HepG2 (cell line): ENCODE measurements around the gene INTS12. TPM values are rescaled to one million over a fixed set of nuclear protein-coding genes. Genes with fewer than 3 reads are reported as not detected.

ENCODE experiments used
- EZH2 ChIP-seq: conservative IDR thresholded peaks from 2 replicates; pipeline ENCODE4 v1.6.1; 2012; ENCODE audit warnings: mild to moderate bottlenecking, low read depth, low read length, moderate library complexity
- FOSL2 ChIP-seq: sonication (generic); formaldehyde crosslinking; IDR thresholded peaks from 2 replicates; pipeline ENCODE4 v1.4.0; 2020; ENCODE audit warnings: missing genetic modification reagents
- FOXA3 ChIP-seq: IDR thresholded peaks from 2 replicates; pipeline ENCODE4 v1.6.1; 2016; ENCODE audit warnings: missing genetic modification reagents, missing compliant biosample characterization
- HNRNPL ChIP-seq: fragments of 200-400 bp; formaldehyde crosslinking; IDR thresholded peaks from 2 replicates; pipeline ENCODE4 v1.6.1; 2017; ENCODE audit warnings: mild to moderate bottlenecking, low read depth, low read length
- HNRNPLL ChIP-seq: fragments of 200-400 bp; formaldehyde crosslinking; IDR thresholded peaks from 2 replicates; pipeline ENCODE4 v1.6.1; 2017; ENCODE audit warnings: mild to moderate bottlenecking, low read depth, low read length; ENCODE audit not compliant: poor library complexity, severe bottlenecking
- MAF1 ChIP-seq: sonication (generic); formaldehyde crosslinking; IDR thresholded peaks from 2 replicates; pipeline ENCODE4 v1.5.0; 2020; ENCODE audit warnings: missing genetic modification reagents, borderline replicate concordance
- MIER2 ChIP-seq: IDR thresholded peaks from 2 replicates; pipeline ENCODE4 v1.6.1; 2016; ENCODE audit warnings: missing biosample characterization, missing genetic modification reagents
- NCOR1 ChIP-seq: fragments of 200-600 bp; sonication (generic); IDR thresholded peaks from 2 replicates; pipeline ENCODE4 v1.7.0; 2017; ENCODE audit warnings: antibody characterized with exemption, low read length, borderline replicate concordance
- NFYC ChIP-seq: IDR thresholded peaks from 2 replicates; pipeline ENCODE4 v1.6.1; 2016; ENCODE audit warnings: missing genetic modification reagents, missing compliant biosample characterization
- SCMH1 ChIP-seq: sonication (generic); formaldehyde crosslinking; IDR thresholded peaks from 2 replicates; pipeline ENCODE4 v1.9.0; 2021; ENCODE audit warnings: missing genetic modification reagents, mild to moderate bottlenecking, borderline replicate concordance
- SRSF4 ChIP-seq: fragments of 200-400 bp; formaldehyde crosslinking; IDR thresholded peaks from one replicate; pipeline ENCODE4 v1.6.1; 2018; ENCODE audit warnings: mild to moderate bottlenecking, low read depth, low read length, moderate library complexity; ENCODE audit not compliant: poor library complexity, severe bottlenecking
- TARDBP ChIP-seq: sonication (generic); formaldehyde crosslinking; IDR thresholded peaks from 2 replicates; pipeline ENCODE4 v1.8.0; 2022; ENCODE audit warnings: mild to moderate bottlenecking, missing genetic modification reagents
- ZC3H4 ChIP-seq: sonication (generic); formaldehyde crosslinking; IDR thresholded peaks from 2 replicates; pipeline ENCODE4 v1.4.0; 2020; ENCODE audit warnings: missing genetic modification reagents, borderline replicate concordance
- ZMYM2 ChIP-seq: sonication (generic); formaldehyde crosslinking; IDR thresholded peaks from 2 replicates; pipeline ENCODE4 v1.8.0; 2022; ENCODE audit warnings: mild to moderate bottlenecking, missing genetic modification reagents
- ZNF232 ChIP-seq: sonication (generic); formaldehyde crosslinking; IDR thresholded peaks from 2 replicates; pipeline ENCODE4 v1.4.0; 2020; ENCODE audit warnings: missing genetic modification reagents, borderline replicate concordance
- ZNF274 ChIP-seq: sonication (generic); formaldehyde crosslinking; IDR thresholded peaks from 2 replicates; pipeline ENCODE4 v1.5.1; 2020; ENCODE audit warnings: mild to moderate bottlenecking, missing genetic modification reagents
- ZNF335 ChIP-seq: sonication (generic); formaldehyde crosslinking; IDR thresholded peaks from 2 replicates; pipeline ENCODE4 v1.4.0; 2020; ENCODE audit warnings: missing genetic modification reagents
- ZNF564 ChIP-seq: sonication (generic); formaldehyde crosslinking; IDR thresholded peaks from 2 replicates; pipeline ENCODE4 v1.8.1; 2023; ENCODE audit warnings: mild to moderate bottlenecking, missing genetic modification reagents
- ZNF589 ChIP-seq: sonication (generic); formaldehyde crosslinking; conservative IDR thresholded peaks from 2 replicates; pipeline ENCODE4 v1.8.0; 2022; ENCODE audit warnings: mild to moderate bottlenecking, moderate library complexity, missing genetic modification reagents
- polyA plus RNA-seq, 8 experiments: library from polyadenylated mRNA; depleted of rRNA in 3 of 8; stranded (reverse) in 7 of 8; unstranded in 1 of 8; fragments of >200 nt; fragmentation: Illumina TruSeq in 4 of 8; extraction: Trizol in 4 of 8; gene quantifications; 2 replicates each; pipeline versions ENCODE4 v1.2.1 to v1.2.3, GENCODE V29; 2011 to 2016; ENCODE audit warnings: low read depth in 4 of 8, missing spikeins in 1 of 8, mixed read lengths in 1 of 8; ENCODE audit not compliant: insufficient read depth in 1 of 8
- total RNA-seq, 5 experiments: library from RNA; depleted of rRNA; stranded (reverse); fragments of >200 nt; fragmentation: Illumina TruSeq; extraction: Trizol; gene quantifications; 2 replicates each; pipeline ENCODE4 v1.2.3, GENCODE V29; 2016; ENCODE audit warnings: low read depth in 1 of 5
- TF ChIP-seq, protein P1 (sequence below): sonication (generic); formaldehyde crosslinking; IDR thresholded peaks from 2 replicates; pipeline ENCODE4 v1.4.0; 2020; ENCODE audit warnings: missing genetic modification reagents
- TF ChIP-seq, protein P2 (sequence below): sonication (generic); formaldehyde crosslinking; IDR thresholded peaks from 2 replicates; pipeline ENCODE4 v1.4.0; 2020; ENCODE audit warnings: missing genetic modification reagents, borderline replicate concordance
- TF ChIP-seq, protein P3 (sequence below): sonication (generic); formaldehyde crosslinking; conservative IDR thresholded peaks from 2 replicates; pipeline ENCODE4 v1.4.0; 2020; ENCODE audit warnings: missing genetic modification reagents
- TF ChIP-seq, protein P4 (sequence below): sonication (generic); IDR thresholded peaks from 2 replicates; pipeline ENCODE4 v1.6.1; 2016; ENCODE audit warnings: low read depth, borderline replicate concordance

INTS12 gene
- total and polyA plus RNA-seq, 2 of the 13 experiments (the other 11 are each of a cell fraction or from before 2014, with no cell fraction given) = 20.2 to 21.1 TPM

DNA sequence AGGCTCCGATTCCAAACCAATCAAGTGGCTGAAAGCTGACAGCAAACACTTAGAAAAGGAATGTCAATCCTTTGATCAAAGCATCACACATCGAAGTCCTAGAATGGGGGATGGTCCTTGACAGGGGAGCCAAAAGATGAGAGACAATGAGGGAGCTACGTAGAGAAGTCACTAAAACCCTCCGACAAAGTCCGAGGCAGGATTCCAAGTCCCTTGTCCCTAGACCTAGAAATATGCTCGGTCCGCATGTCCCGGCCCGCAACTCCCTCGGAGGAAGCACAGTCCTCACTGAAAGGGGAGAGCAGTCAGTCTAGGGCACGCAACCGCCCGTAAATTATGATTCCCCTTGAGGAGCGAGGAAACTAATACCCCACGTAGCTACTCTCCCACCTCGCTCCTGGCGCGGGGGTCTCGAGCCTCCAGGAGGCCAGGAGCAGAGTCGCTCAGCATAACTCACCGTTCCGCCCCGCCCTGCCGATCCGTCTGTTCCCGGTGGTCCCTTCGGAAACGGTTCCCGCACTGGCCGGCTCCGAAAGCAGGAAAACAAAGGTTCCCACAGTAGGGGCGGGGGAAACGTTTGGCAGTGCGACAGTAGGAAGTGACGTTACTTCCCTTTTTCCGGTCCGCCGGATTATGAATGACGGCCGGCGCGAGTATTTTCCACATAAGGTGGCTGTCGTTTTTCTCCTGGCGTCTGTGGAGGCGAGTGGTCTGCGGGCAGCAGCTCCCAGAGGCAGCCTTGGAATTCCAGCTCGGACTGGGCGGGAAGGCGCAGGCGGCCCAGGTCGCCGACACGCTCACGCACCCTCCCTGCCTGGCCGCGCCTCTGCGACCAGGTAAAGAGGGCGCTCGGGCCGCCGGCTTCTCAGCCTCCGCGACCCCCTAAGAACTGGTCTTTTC is at the start of gene INTS12, which contains the start of gene GSTCD (continued):
- TF ChIP-seq, protein P1, sequence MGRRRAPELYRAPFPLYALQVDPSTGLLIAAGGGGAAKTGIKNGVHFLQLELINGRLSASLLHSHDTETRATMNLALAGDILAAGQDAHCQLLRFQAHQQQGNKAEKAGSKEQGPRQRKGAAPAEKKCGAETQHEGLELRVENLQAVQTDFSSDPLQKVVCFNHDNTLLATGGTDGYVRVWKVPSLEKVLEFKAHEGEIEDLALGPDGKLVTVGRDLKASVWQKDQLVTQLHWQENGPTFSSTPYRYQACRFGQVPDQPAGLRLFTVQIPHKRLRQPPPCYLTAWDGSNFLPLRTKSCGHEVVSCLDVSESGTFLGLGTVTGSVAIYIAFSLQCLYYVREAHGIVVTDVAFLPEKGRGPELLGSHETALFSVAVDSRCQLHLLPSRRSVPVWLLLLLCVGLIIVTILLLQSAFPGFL (CRISPR knock-in tag) = no peak
- TF ChIP-seq FOSL2 (peak; percentile 74), ZNF335 (peak; percentile 95), NFYC (peak; percentile 52), EZH2 (no peak), ZC3H4 (CRISPR knock-in tag) (0 out of 2 replicates have a peak, but pooled peaks have one; percentile 48), HNRNPL (no peak), FOXA3 (peak; percentile 90), HNRNPLL (peak; percentile 76), ZMYM2 (peak; percentile 94), SRSF4 (no peak), MIER2 (CRISPR knock-in tag) (peak; percentile 87), TARDBP (CRISPR knock-in tag) (peak; percentile 98), NCOR1 (peak; percentile 66; the same call in 1 of the 2 replicates), ZNF589 (CRISPR knock-in tag) (peak; percentile 99), ZNF232 (peak; percentile 26; the same call in 1 of the 2 replicates), MAF1 (no peak), ZNF564 (CRISPR knock-in tag) (peak; percentile 87; the same call in 1 of the 2 replicates), ZNF274 (peak; percentile 62; the same call in 1 of the 2 replicates), SCMH1 (CRISPR knock-in tag) (no peak)
- TF ChIP-seq, protein P2, sequence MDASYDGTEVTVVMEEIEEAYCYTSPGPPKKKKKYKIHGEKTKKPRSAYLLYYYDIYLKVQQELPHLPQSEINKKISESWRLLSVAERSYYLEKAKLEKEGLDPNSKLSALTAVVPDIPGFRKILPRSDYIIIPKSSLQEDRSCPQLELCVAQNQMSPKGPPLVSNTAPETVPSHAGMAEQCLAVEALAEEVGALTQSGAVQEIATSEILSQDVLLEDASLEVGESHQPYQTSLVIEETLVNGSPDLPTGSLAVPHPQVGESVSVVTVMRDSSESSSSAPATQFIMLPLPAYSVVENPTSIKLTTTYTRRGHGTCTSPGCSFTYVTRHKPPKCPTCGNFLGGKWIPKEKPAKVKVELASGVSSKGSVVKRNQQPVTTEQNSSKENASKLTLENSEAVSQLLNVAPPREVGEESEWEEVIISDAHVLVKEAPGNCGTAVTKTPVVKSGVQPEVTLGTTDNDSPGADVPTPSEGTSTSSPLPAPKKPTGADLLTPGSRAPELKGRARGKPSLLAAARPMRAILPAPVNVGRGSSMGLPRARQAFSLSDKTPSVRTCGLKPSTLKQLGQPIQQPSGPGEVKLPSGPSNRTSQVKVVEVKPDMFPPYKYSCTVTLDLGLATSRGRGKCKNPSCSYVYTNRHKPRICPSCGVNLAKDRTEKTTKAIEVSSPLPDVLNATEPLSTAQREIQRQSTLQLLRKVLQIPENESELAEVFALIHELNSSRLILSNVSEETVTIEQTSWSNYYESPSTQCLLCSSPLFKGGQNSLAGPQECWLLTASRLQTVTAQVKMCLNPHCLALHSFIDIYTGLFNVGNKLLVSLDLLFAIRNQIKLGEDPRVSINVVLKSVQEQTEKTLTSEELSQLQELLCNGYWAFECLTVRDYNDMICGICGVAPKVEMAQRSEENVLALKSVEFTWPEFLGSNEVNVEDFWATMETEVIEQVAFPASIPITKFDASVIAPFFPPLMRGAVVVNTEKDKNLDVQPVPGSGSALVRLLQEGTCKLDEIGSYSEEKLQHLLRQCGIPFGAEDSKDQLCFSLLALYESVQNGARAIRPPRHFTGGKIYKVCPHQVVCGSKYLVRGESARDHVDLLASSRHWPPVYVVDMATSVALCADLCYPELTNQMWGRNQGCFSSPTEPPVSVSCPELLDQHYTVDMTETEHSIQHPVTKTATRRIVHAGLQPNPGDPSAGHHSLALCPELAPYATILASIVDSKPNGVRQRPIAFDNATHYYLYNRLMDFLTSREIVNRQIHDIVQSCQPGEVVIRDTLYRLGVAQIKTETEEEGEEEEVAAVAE (CRISPR knock-in tag) = peak; percentile 94
- TF ChIP-seq, protein P3, sequence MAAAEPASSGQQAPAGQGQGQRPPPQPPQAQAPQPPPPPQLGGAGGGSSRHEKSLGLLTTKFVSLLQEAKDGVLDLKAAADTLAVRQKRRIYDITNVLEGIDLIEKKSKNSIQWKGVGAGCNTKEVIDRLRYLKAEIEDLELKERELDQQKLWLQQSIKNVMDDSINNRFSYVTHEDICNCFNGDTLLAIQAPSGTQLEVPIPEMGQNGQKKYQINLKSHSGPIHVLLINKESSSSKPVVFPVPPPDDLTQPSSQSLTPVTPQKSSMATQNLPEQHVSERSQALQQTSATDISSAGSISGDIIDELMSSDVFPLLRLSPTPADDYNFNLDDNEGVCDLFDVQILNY (CRISPR knock-in tag) = peak; percentile 93
- TF ChIP-seq, protein P4, sequence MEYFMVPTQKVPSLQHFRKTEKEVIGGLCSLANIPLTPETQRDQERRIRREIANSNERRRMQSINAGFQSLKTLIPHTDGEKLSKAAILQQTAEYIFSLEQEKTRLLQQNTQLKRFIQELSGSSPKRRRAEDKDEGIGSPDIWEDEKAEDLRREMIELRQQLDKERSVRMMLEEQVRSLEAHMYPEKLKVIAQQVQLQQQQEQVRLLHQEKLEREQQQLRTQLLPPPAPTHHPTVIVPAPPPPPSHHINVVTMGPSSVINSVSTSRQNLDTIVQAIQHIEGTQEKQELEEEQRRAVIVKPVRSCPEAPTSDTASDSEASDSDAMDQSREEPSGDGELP = peak; percentile 74; the same call in 1 of the 2 replicates
